Measurements from ENCODE around the gene VMAC. TPM values are rescaled to one million over a fixed set of nuclear protein-coding genes. Genes with fewer than 3 reads are reported as not detected.

VMAC gene
- polyA plus RNA-seq, 1 donor (not counting 4 experiments of a cell fraction or from before 2014, with no cell fraction given) = 2.2 TPM

DNA sequence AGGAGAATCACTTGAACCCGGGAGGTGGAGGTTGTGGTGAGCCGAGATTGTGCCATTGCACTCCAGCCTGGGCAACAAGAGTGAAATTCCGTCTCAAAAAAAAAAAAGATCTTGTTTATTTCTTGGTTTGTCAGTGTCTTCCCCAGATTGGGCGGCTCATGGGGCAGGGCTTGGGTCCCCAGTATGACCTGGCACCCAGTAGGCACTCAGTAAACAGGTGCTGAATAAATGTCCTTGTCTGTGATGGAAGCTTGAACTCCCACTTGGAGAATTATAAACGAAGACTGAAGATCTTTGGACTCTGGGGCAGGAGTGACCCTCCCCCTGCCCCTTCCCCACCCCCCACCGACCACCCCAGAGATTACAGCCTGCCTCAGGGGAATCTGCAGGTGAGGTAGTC is 24.5 kb upstream of the VMAC start:
- H3K4me1 ChIP-seq (ENCODE audit: control insufficient read depth, extremely low read depth, insufficient read depth, low read length) = peaks cover 11% of the 10 kb centered on the region
- DNase-seq (ENCODE audit: low read depth, low spot score) (no peak), FAIRE-seq (no peak)
- H3K79me2 ChIP-seq (ENCODE audit: control insufficient read depth, insufficient read depth, low read length) = no peaks in the 10 kb centered on the region
- no peak overlapping the region for H3K4me3 ChIP-seq (ENCODE audit: control insufficient read depth in 2 of 3, extremely low read depth in 1 of 3, insufficient read depth in 2 of 3, low read depth in 1 of 3, low read length in 3 of 3)
- H3K4me2 ChIP-seq (ENCODE audit: control insufficient read depth, extremely low read depth, insufficient read depth, low read depth, low read length) = no peak overlapping the region
- dilution Hi-C loops (cut with MboI; ENCODE audit: extremely low pct_ligation_motif_present, low sequenced_read_pairs) = no loop called here
- no peak overlapping the region for H3K9ac ChIP-seq (ENCODE audit: control insufficient read depth, extremely low read depth, insufficient read depth, low read length)
- no peaks in the 10 kb centered on the region for H3K36me3 ChIP-seq (ENCODE audit: control insufficient read depth in 2 of 2, extremely low read depth in 1 of 2, insufficient read depth in 2 of 2, low read length in 2 of 2)
- TF ChIP-seq EZH2 (IDR thresholded peaks at IDR 0.05; ENCODE audit: low read length) = no peak
- TF ChIP-seq, protein P1, sequence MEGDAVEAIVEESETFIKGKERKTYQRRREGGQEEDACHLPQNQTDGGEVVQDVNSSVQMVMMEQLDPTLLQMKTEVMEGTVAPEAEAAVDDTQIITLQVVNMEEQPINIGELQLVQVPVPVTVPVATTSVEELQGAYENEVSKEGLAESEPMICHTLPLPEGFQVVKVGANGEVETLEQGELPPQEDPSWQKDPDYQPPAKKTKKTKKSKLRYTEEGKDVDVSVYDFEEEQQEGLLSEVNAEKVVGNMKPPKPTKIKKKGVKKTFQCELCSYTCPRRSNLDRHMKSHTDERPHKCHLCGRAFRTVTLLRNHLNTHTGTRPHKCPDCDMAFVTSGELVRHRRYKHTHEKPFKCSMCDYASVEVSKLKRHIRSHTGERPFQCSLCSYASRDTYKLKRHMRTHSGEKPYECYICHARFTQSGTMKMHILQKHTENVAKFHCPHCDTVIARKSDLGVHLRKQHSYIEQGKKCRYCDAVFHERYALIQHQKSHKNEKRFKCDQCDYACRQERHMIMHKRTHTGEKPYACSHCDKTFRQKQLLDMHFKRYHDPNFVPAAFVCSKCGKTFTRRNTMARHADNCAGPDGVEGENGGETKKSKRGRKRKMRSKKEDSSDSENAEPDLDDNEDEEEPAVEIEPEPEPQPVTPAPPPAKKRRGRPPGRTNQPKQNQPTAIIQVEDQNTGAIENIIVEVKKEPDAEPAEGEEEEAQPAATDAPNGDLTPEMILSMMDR (optimal IDR thresholded peaks at IDR 0.05 in 1 of 3, IDR thresholded peaks at IDR 0.05 in 1 of 3, conservative IDR thresholded peaks at IDR 0.05 in 1 of 3; ENCODE audit: extremely low read depth in 1 of 3, insufficient read depth in 2 of 3, low read length in 3 of 3) = no peak
- H3K27ac ChIP-seq (ENCODE audit: control insufficient read depth, insufficient read depth, low read length) = no peak overlapping the region
- peaks cover 9% of the 10 kb centered on the region for H3K27me3 ChIP-seq (ENCODE audit: control insufficient read depth, extremely low read depth, insufficient read depth, low read length)
- H3K9me1 ChIP-seq (ENCODE audit: control insufficient read depth, extremely low read depth, insufficient read depth, low read length) = no peaks in the 10 kb centered on the region
- no peaks in the 10 kb centered on the region for H3K9me3 ChIP-seq (ENCODE audit: control insufficient read depth, low read depth, low read length)
- no peaks in the 10 kb centered on the region for H4K20me1 ChIP-seq (ENCODE audit: control insufficient read depth, extremely low read depth, insufficient read depth, low read length)
- H2AFZ ChIP-seq (ENCODE audit: control insufficient read depth, low read length) = no peak overlapping the region

DNA sequence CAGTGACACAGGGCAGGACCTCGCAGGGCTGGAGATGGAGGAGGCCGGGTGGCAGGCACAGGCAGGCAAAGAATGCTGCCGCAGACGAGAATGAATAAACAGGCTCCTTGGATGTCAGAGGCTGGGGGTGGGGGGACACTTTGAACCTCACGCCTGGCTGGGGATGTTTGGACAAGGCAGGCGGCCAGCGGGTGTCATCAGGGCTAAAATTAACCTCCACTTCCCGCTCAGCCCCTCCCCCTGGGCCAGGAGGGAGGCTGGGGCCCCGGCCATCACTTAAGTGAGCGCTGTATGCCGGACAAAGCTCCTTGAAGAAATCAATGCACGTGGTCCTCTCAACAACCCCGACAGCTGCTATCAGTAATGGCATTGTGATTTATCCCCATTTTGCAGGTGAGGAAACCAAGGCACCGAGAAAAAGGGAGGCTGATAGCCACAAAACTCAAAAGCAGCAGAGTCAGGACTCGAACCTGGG is 24.0 kb upstream of the VMAC start:
- FAIRE-seq = no peak
- H3K9me1 ChIP-seq (ENCODE audit: control insufficient read depth, extremely low read depth, insufficient read depth, low read length) = no peaks in the 10 kb centered on the region
- peaks cover 9% of the 10 kb centered on the region for H3K27me3 ChIP-seq (ENCODE audit: control insufficient read depth, extremely low read depth, insufficient read depth, low read length)
- H2AFZ ChIP-seq (ENCODE audit: control insufficient read depth, low read length) = no peak overlapping the region
- H3K79me2 ChIP-seq (ENCODE audit: control insufficient read depth, insufficient read depth, low read length) = no peaks in the 10 kb centered on the region
- no peak overlapping the region for H3K4me3 ChIP-seq (ENCODE audit: control insufficient read depth in 2 of 3, extremely low read depth in 1 of 3, insufficient read depth in 2 of 3, low read depth in 1 of 3, low read length in 3 of 3)
- no peaks in the 10 kb centered on the region for H4K20me1 ChIP-seq (ENCODE audit: control insufficient read depth, extremely low read depth, insufficient read depth, low read length)
- no peaks in the 10 kb centered on the region for H3K36me3 ChIP-seq (ENCODE audit: control insufficient read depth in 2 of 2, extremely low read depth in 1 of 2, insufficient read depth in 2 of 2, low read length in 2 of 2)
- H3K9me3 ChIP-seq (ENCODE audit: control insufficient read depth, low read depth, low read length) = no peaks in the 10 kb centered on the region
- dilution Hi-C loops (cut with MboI; ENCODE audit: extremely low pct_ligation_motif_present, low sequenced_read_pairs) = no loop called here
- no peak overlapping the region for H3K9ac ChIP-seq (ENCODE audit: control insufficient read depth, extremely low read depth, insufficient read depth, low read length)
- H3K27ac ChIP-seq (ENCODE audit: control insufficient read depth, insufficient read depth, low read length) = no peak overlapping the region
- no peak for DNase-seq (ENCODE audit: low read depth, low spot score)
- TF ChIP-seq, protein P1 (optimal IDR thresholded peaks at IDR 0.05 in 1 of 3, IDR thresholded peaks at IDR 0.05 in 1 of 3, conservative IDR thresholded peaks at IDR 0.05 in 1 of 3; ENCODE audit: extremely low read depth in 1 of 3, insufficient read depth in 2 of 3, low read length in 3 of 3) = no peak
- TF ChIP-seq EZH2 (IDR thresholded peaks at IDR 0.05; ENCODE audit: low read length) = no peak
- H3K4me1 ChIP-seq (ENCODE audit: control insufficient read depth, extremely low read depth, insufficient read depth, low read length) = peaks cover 7% of the 10 kb centered on the region
- H3K4me2 ChIP-seq (ENCODE audit: control insufficient read depth, extremely low read depth, insufficient read depth, low read depth, low read length) = no peak overlapping the region
